Measurements from ENCODE around the gene HIPK2. TPM values are rescaled to one million over a fixed set of nuclear protein-coding genes. Genes with fewer than 3 reads are reported as not detected.

HIPK2 gene
- total RNA-seq, 6 donors from 2014 or later: 38.6 to 59.6 (median 45.9) TPM

DNA sequence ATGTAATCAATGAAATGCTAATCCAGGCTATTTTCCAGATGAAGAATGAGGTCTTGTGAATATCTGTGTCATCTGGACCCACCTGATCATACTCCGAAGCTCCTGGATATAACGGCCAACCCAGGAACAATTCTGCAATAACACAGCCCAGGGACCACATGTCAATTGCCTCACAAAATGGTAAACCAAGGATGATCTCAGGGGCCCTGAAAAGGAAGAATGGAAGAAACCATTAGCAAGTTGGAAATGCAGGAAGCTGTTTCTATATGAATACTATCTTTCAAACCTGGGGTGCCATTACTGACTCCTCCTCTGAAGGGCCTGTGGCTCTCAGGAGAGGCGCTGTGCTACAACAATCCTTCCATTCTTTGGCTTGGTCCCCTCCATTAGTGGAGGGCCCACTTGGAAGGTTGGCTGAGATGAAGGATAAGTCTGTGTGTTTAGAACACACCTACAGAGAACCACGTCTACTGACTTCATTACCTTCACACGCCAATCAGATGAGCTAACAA lies 146.2 kb downstream of the HIPK2 start:
- TF ChIP-seq, protein P1, sequence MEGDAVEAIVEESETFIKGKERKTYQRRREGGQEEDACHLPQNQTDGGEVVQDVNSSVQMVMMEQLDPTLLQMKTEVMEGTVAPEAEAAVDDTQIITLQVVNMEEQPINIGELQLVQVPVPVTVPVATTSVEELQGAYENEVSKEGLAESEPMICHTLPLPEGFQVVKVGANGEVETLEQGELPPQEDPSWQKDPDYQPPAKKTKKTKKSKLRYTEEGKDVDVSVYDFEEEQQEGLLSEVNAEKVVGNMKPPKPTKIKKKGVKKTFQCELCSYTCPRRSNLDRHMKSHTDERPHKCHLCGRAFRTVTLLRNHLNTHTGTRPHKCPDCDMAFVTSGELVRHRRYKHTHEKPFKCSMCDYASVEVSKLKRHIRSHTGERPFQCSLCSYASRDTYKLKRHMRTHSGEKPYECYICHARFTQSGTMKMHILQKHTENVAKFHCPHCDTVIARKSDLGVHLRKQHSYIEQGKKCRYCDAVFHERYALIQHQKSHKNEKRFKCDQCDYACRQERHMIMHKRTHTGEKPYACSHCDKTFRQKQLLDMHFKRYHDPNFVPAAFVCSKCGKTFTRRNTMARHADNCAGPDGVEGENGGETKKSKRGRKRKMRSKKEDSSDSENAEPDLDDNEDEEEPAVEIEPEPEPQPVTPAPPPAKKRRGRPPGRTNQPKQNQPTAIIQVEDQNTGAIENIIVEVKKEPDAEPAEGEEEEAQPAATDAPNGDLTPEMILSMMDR (IDR thresholded peaks at IDR 0.05): no peak
- TF ChIP-seq POLR2AphosphoS5 (IDR thresholded peaks at IDR 0.05) (no peak), POLR2A (IDR thresholded peaks at IDR 0.05) (no peak), EP300 (IDR thresholded peaks at IDR 0.05) (no peak)
- DNase-seq: no peak
- Histone ChIP-seq H3K4me3 (no peak overlapping the region), H3K4me1 (peaks cover 0 to 18% (median 2%) of the 10 kb centered on the region in 4 donors), H3K36me3 (peaks cover 11 to 63% (median 37%) of the 10 kb centered on the region in 4 donors), H3K9me3 (no peaks in the 10 kb centered on the region), H3K27ac (no peak overlapping the region), H3K27me3 (no peaks in the 10 kb centered on the region)
- ATAC-seq (ENCODE audit: low FRiP score in 2 of 2): no peak
- WGBS, 2 donors: 88 to 95% methylated on average over 5 of the region's 5 CpGs

DNA sequence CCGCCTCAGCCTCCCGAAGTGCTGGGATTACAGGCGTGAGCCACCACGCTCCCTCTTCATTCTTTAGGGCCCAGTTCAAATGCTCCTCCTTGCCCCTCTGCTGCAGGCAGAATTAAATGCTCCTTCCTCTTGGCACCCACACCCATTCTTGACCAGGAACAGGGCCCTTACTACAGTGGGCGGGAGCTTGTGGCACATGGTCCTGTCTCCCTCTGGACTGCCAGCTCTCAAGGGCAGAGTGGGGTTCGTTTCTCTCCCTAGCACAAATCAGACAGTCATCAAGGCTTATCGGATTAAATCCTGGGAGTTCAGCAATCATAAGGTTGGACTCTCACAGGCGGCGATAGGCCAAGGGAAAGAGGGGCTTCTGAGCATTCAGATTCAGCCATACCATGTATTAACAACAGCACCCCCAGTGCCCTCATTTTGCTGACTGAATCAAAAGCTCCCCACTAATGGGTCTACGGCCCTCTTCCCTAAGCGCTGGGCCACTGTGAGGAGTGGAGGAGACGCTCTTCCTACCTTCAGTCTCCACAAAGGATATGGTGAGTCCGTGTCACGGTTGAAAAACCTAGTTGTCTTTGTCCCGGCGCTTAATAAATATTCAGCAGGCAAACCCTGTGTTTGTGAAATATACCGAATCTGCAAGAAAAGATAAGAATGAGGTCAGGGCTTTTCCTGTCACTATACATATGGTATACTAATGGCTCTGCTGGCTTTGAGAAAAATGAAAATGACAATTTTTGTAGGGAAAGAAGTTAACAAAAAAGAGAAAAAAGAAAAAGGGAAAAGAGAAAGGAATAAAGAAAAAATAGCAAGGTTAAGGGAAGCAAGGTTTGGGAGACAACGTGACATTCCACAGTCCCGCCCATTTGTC lies 146.9 kb downstream of the HIPK2 start:
- H3K4me3 ChIP-seq: no peak overlapping the region
- TF ChIP-seq, protein P1 (IDR thresholded peaks at IDR 0.05): no peak
- TF ChIP-seq EP300 (IDR thresholded peaks at IDR 0.05) (no peak), POLR2AphosphoS5 (IDR thresholded peaks at IDR 0.05) (no peak), POLR2A (IDR thresholded peaks at IDR 0.05) (no peak)
- no peaks in the 10 kb centered on the region for H3K27me3 ChIP-seq
- WGBS, 2 donors: 82 to 89% methylated on average over 19 of the region's 19 CpGs
- H3K36me3 ChIP-seq: peaks cover 11 to 70% (median 43%) of the 10 kb centered on the region in 4 donors
- no peaks in the 10 kb centered on the region for H3K9me3 ChIP-seq
- peaks cover 0 to 19% (median 2%) of the 10 kb centered on the region in 4 donors for H3K4me1 ChIP-seq
- DNase-seq: no peak
- H3K27ac ChIP-seq: no peak overlapping the region
- ATAC-seq (ENCODE audit: low FRiP score in 2 of 2): no peak

DNA sequence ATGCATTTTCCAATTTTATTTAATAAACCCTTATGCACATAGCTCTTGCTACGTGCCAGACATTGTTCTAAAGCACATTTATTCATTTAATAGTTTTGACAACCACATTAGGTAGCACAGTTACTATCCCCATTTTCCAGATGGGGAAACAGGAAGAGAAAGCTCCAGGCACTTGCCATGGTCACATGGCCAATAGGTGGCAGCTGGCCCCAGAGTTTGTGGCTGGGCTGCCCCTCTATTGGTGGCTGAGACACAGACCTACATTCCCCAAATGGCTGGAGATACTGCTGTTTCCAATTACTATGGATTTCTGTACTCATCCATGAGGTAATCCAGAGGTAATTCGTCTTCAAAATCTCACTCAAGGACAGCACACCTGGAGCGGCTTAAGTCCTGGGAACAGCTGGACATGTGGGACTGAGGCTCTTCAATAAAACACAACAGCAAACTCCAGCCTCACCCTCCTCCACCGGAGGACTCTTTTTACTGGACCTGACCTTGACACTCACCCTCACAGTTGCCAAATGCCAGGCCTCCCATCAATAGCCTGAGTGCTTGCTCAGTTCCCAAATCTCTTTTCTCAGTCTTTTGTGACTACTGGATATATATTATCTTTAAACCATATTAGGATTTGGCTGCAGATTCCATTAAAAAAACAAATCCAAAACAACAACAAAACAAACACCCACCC lies 148.3 kb downstream of the HIPK2 start:
- ATAC-seq (ENCODE audit: low FRiP score in 2 of 2) (no peak), DNase-seq (no peak)
- 86 to 88% methylated on average over 4 of the region's 4 CpGs for WGBS, 2 donors
- no peak overlapping the region for H3K27ac ChIP-seq
- H3K27me3 ChIP-seq: no peaks in the 10 kb centered on the region
- peaks cover 0 to 19% (median 2%) of the 10 kb centered on the region in 4 donors for H3K4me1 ChIP-seq
- peaks cover 11 to 83% (median 50%) of the 10 kb centered on the region in 4 donors for H3K36me3 ChIP-seq
- H3K9me3 ChIP-seq: no peaks in the 10 kb centered on the region
- no peak for TF ChIP-seq EP300 (IDR thresholded peaks at IDR 0.05)
- no peak for TF ChIP-seq POLR2A (IDR thresholded peaks at IDR 0.05)
- TF ChIP-seq POLR2AphosphoS5 (IDR thresholded peaks at IDR 0.05): no peak
- TF ChIP-seq, protein P1 (IDR thresholded peaks at IDR 0.05): no peak
- H3K4me3 ChIP-seq: no peak overlapping the region

DNA sequence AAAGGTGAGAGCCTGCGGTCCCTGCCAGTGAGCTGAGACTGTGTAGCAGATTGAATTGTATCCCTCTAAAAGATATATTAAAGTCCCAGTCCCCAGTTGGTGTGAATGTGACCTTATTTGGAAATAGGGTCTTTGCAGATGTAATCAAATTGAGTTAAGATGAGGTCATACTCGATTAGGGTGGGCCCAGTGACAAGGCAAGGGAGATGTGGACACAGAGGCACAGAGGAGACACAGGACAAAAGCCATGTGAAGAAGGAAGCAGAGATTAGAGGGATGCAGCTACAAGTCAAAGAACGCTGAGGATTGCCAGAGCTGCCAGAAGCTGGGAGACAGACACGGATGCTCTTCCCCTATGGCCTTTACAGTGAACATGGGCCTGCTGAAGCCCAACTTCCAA lies 150.0 kb downstream of the HIPK2 start:
- peaks cover 11 to 87% (median 52%) of the 10 kb centered on the region in 4 donors for H3K36me3 ChIP-seq
- TF ChIP-seq, protein P1 (IDR thresholded peaks at IDR 0.05): no peak
- no peak for TF ChIP-seq EP300 (IDR thresholded peaks at IDR 0.05)
- no peak for TF ChIP-seq POLR2AphosphoS5 (IDR thresholded peaks at IDR 0.05)
- no peak for TF ChIP-seq POLR2A (IDR thresholded peaks at IDR 0.05)
- WGBS, 2 donors: 90 to 92% methylated on average over 4 of the region's 4 CpGs

More for the DNA sequence above, 150.0 kb downstream of the HIPK2 start:
- Histone ChIP-seq H3K27ac (no peak overlapping the region), H3K27me3 (no peaks in the 10 kb centered on the region), H3K4me1 (peaks cover 0 to 19% (median 2%) of the 10 kb centered on the region in 4 donors), H3K9me3 (no peaks in the 10 kb centered on the region), H3K4me3 (no peak overlapping the region)
- no peak for ATAC-seq (ENCODE audit: low FRiP score in 2 of 2)
- DNase-seq: no peak
